Kidney epithelial cell (primary cell): ENCODE measurements around the gene CCR4. TPM values are rescaled to one million over a fixed set of nuclear protein-coding genes. Genes with fewer than 3 reads are reported as not detected.
A peak's percentile ranks its signal among the peaks of the same experiment; 100 is the strongest.
"Not testable (repeated sequence)": the region's sequence is repeated elsewhere in the genome, so short reads cannot be mapped to it uniquely, and the experiment has no call there.

Source experiments
- DNase-seq: peaks from one replicate; pipeline ENCODE4 v3.0.0-alpha.2; 2010; ENCODE audit warnings: low read depth
- H3K27me3 ChIP-seq: 2 replicates; pipeline ENCODE4 v1.6.0; 2011; ENCODE audit warnings: low read length; ENCODE audit not compliant: control insufficient read depth, insufficient read depth
- H3K36me3 ChIP-seq: 2 replicates; pipeline ENCODE4 v1.5.1; 2011; ENCODE audit warnings: low read length; ENCODE audit not compliant: control insufficient read depth, insufficient read depth
- H3K4me3 ChIP-seq: 2 replicates; pipeline ENCODE4 v1.5.1; 2011; ENCODE audit warnings: low read depth, mild to moderate bottlenecking, control low read depth, low read length
- CTCF ChIP-seq: IDR thresholded peaks from 2 replicates; pipeline ENCODE4 v1.5.1; 2011; ENCODE audit warnings: mild to moderate bottlenecking, moderate library complexity, low read length, control low read depth, inconsistent platforms; ENCODE audit not compliant: insufficient read depth, poor library complexity, severe bottlenecking
- total RNA-seq: library from RNA; depleted of rRNA; stranded (reverse); fragments of >200 nt; gene quantifications from 2 replicates; pipeline ENCODE4 v1.2.3, GENCODE V29; 2015

The CCR4 gene
- total RNA-seq, 1 donor from 2014 or later = not detected

- Histone ChIP-seq H3K27me3 (no peaks in the 10 kb centered on the region), H3K4me3 (no peak overlapping the region), H3K36me3 (no peaks in the 10 kb centered on the region)
- no peak for DNase-seq
- TF ChIP-seq CTCF = no peak
Observed at GRCh38 chr3:32913790-32914446, 37.5 kb upstream of the CCR4 start.

- Histone ChIP-seq H3K27me3 (no peaks in the 10 kb centered on the region), H3K4me3 (no peak overlapping the region), H3K36me3 (no peaks in the 10 kb centered on the region)
- no peak for DNase-seq
- no peak for TF ChIP-seq CTCF
Observed at GRCh38 chr3:32919920-32920319, 31.5 kb upstream of the CCR4 start.

- no peaks in the 10 kb centered on the region for H3K27me3 ChIP-seq
- no peak overlapping the region for H3K4me3 ChIP-seq
- no peak for TF ChIP-seq CTCF
- H3K36me3 ChIP-seq = no peaks in the 10 kb centered on the region
- DNase-seq = no peak
Observed at GRCh38 chr3:32922078-32922477, 29.4 kb upstream of the CCR4 start.

GRCh38 chr3:32930161-32930560 is 21.3 kb upstream of the CCR4 start:
- no peaks in the 10 kb centered on the region for H3K36me3 ChIP-seq
- no peaks in the 10 kb centered on the region for H3K27me3 ChIP-seq
- H3K4me3 ChIP-seq = no peak overlapping the region
- TF ChIP-seq CTCF = no peak
- DNase-seq = no peak

GRCh38 chr3:32931273-32931672 is 20.2 kb upstream of the CCR4 start:
- not testable (repeated sequence) for H3K27me3 ChIP-seq, DNase-seq, H3K36me3 ChIP-seq, H3K4me3 ChIP-seq

- no peak for DNase-seq
- peak; percentile 74 for TF ChIP-seq CTCF
Observed at GRCh38 chr3:32934150-32934742, 17.2 kb upstream of the CCR4 start.

More at GRCh38 chr3:32934150-32934742, 17.2 kb upstream of the CCR4 start:
- Histone ChIP-seq H3K36me3 (no peaks in the 10 kb centered on the region), H3K4me3 (no peak overlapping the region), H3K27me3 (no peaks in the 10 kb centered on the region)
